GM18867 (cell line): ENCODE measurements around the gene MUC5B.
"Not testable (repeated sequence)": the region's sequence is repeated elsewhere in the genome, so short reads cannot be mapped to it uniquely, and the experiment has no call there.

Experiments used
- ATAC-seq: cut with Tn5 transposase; IDR thresholded peaks from one replicate; pipeline ENCODE4 v1.9.1; 2021; ENCODE audit warnings: mild to moderate bottlenecking, moderate library complexity; ENCODE audit not compliant: unreplicated experiment

MUC5B gene

DNA sequence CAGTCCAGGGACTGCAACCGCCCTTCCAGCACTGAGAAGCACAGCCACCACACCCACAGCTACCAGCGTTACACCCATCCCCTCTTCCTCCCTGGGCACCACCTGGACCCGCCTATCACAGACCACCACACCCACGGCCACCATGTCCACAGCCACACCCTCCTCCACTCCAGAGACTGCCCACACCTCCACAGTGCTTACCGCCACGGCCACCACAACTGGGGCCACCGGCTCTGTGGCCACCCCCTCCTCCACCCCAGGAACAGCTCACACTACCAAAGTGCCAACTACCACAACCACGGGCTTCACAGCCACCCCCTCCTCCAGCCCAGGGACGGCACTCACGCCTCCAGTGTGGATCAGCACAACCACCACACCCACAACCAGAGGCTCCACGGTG is 19.9 kb downstream of the MUC5B start:
- not testable (repeated sequence) for ATAC-seq

DNA sequence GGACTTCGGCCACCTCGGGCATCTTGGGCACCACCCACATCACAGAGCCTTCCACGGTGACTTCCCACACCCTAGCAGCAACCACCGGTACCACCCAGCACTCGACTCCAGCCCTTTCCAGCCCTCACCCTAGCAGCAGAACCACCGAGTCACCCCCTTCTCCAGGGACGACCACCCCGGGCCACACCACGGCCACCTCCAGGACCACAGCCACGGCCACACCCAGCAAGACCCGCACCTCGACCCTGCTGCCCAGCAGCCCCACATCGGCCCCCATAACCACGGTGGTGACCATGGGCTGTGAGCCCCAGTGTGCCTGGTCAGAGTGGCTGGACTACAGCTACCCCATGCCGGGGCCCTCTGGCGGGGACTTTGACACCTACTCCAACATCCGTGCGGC is 20.7 kb downstream of the MUC5B start:
- ATAC-seq, result not testable (repeated sequence)

GRCh38 chr11:1244557-1244956 is 21.7 kb downstream of the MUC5B start:
- not testable (repeated sequence) for ATAC-seq

GRCh38 chr11:1245717-1246116 is 22.9 kb downstream of the MUC5B start:
- ATAC-seq, result not testable (repeated sequence)

DNA sequence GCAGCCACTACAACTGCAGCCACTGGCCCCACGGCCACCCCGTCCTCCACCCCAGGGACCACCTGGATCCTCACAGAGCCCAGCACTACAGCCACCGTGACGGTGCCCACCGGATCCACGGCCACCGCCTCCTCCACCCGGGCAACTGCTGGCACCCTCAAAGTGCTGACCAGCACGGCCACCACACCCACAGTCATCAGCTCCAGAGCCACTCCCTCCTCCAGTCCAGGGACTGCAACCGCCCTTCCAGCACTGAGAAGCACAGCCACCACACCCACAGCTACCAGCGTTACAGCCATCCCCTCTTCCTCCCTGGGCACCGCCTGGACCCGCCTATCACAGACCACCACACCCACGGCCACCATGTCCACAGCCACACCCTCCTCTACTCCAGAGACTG is 23.4 kb downstream of the MUC5B start:
- not testable (repeated sequence) for ATAC-seq

DNA sequence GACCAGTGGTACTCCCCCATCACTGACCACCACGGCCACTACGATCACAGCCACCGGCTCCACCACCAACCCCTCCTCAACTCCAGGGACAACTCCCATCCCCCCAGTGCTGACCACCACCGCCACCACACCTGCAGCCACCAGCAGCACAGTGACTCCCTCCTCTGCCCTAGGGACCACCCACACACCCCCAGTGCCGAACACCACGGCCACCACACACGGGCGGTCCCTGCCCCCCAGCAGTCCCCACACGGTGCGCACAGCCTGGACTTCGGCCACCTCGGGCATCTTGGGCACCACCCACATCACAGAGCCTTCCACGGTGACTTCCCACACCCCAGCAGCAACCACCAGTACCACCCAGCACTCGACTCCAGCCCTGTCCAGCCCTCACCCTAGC is 24.2 kb downstream of the MUC5B start:
- not testable (repeated sequence) for ATAC-seq

DNA sequence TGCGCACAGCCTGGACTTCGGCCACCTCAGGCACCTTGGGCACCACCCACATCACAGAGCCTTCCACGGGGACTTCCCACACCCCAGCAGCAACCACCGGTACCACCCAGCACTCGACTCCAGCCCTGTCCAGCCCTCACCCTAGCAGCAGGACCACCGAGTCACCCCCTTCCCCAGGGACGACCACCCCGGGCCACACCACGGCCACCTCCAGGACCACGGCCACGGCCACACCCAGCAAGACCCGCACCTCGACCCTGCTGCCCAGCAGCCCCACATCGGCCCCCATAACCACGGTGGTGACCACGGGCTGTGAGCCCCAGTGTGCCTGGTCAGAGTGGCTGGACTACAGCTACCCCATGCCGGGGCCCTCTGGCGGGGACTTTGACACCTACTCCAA is 26.1 kb downstream of the MUC5B start:
- not testable (repeated sequence) for ATAC-seq

DNA sequence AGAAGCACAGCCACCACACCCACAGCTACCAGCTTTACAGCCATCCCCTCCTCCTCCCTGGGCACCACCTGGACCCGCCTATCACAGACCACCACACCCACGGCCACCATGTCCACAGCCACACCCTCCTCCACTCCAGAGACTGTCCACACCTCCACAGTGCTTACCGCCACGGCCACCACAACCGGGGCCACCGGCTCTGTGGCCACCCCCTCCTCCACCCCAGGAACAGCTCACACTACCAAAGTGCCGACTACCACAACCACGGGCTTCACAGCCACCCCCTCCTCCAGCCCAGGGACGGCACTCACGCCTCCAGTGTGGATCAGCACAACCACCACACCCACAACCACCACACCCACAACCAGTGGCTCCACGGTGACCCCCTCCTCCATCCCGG is 27.5 kb downstream of the MUC5B start:
- ATAC-seq, result not testable (repeated sequence)

- ATAC-seq, result no peak
These were observed 28.4 kb downstream of the MUC5B start for GRCh38 chr11:1251236-1251770.

DNA sequence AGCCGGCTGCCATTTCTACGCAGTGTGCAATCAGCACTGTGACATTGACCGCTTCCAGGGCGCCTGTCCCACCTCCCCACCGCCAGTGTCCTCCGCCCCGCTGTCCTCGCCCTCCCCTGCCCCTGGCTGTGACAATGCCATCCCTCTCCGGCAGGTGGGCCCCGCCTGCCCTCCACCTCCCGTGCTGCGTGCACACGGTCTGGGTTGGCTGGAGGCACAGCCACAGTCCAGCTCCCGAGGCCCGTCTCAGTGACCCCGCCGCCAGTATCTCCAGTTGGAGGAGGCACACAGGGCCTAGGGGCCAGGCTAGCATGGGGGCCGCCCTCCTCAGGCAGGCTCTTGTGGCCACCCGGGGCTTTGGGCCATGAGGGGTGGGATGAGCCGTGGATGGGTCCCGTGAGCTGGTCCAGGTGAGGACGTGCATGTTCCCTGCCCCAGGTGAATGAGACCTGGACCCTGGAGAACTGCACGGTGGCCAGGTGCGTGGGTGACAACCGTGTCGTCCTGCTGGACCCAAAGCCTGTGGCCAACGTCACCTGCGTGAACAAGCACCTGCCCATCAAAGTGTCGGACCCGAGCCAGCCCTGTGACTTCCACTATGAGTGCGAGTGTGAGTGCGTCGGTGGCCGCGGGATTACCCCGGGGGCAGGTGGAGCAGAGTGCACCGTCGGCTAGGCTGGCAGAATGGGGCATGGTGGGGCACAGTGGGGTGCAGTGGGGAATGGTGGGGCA is 29.7 kb downstream of the MUC5B start:
- no peak for ATAC-seq

DNA sequence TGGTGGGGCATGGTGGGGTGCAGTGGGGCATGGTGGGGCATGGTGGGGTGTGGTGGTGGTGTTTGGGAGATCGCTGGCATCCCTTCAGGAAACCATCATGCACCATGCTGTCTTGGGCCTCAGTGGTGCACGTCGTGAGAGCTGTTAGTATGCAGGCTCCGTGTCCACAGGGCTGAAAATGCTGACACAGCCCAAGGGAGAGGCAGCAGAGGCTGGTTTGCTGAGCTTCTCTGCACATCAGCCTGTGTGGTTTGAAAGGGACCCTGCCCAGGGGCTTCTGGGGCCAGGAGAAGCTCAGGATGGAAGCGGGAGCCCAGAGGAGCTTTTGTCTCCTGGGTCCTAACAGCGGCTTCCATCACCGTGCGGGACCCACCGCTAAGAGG is 30.2 kb downstream of the MUC5B start:
- ATAC-seq, result no peak

DNA sequence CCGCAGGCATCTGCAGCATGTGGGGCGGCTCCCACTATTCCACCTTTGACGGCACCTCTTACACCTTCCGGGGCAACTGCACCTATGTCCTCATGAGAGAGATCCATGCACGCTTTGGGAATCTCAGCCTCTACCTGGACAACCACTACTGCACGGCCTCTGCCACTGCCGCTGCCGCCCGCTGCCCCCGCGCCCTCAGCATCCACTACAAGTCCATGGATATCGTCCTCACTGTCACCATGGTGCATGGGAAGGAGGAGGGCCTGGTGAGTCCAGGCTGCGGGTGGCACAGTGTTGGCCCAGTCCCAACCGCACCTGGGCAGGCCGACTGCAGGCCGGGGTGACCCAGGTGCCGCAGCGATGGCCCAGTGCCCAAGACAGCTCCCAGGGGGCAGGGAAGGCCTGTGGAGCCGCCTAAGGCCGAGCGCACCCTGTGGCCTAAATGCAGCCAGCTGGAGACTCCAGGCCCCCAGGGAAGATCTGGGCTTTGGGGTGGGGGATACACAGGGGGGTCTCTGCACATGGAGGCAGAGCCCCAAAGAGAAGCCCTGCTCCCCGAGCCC is 31.3 kb downstream of the MUC5B start:
- ATAC-seq, result no peak

- no peak for ATAC-seq
These were observed 31.9 kb downstream of the MUC5B start for GRCh38 chr11:1254733-1255132.

- no peak for ATAC-seq
These were observed 32.3 kb downstream of the MUC5B start for GRCh38 chr11:1255151-1255550.

GRCh38 chr11:1256257-1257045 is 33.6 kb downstream of the MUC5B start:
- ATAC-seq, result no peak

- no peak for ATAC-seq
These were observed 34.5 kb downstream of the MUC5B start for GRCh38 chr11:1257366-1257765.

- no peak for ATAC-seq
These were observed 35.0 kb downstream of the MUC5B start for GRCh38 chr11:1257916-1258315.

- no peak for ATAC-seq
These were observed 35.7 kb downstream of the MUC5B start for GRCh38 chr11:1258401-1259075.

DNA sequence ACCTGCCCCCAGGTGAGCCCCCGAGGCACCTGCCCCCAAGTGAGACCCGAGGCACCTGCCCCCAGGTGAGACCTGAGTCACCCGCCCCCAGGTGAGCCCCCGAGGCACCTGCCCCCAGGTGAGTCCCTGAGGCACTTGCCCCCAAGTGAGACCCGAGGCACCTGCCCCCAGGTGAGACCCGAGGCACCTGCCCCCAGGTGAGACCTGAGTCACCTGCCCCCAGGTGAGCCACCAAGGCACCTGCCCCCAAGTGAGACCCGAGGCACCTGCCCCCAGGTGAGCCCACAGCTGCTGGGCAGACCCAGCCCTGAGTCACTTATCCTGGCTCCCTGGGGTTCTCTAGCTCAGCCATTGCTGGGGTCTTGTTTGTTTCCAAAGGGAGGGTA is 36.2 kb downstream of the MUC5B start:
- ATAC-seq, result no peak

DNA sequence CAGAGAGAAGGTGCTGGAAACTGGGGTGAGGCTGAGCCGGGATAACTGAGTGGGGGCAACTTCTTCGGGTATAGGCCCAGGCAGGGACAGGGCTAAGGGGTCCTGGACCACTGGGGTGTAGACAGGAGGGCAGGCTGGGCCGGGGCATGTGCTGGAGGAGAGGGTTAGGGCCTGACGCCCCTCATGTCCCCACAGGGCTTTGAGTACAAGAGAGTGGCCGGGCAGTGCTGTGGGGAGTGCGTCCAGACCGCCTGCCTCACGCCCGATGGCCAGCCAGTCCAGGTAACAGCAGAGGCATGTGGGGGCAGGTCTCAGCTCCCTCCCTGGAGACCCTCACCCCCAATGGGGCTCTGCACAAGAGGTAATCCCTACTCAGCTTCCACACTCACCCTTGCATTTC is 36.7 kb downstream of the MUC5B start:
- no peak for ATAC-seq

DNA sequence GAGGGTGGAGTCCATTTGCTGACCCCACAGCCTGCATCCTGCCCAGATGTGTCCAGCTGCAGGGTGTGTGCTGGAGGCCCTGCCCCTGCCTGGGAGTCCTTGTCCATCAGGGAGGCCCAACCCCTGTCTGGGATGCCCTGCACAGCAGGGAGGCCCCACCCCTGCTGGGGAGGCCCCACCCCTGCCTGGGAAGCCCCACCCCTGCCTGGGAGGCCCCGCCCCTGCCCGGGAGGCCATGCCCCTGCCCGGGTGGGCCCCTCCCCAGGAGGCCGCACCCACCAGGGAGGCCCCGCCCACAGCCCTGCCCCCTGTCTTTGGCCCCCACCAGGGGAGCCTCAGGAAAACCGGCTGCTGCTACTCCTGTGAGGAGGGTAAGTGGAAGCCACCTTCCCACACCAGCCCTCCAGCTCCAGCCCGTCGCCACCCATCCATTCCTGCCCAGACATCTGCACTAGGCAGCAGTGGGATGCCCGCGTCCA is 37.2 kb downstream of the MUC5B start:
- ATAC-seq, result no peak
